Measurements from ENCODE around the gene ATP5F1E.
A peak's percentile ranks its signal among the peaks of the same experiment; 100 is the strongest.
"Not testable (repeated sequence)": the region's sequence is repeated elsewhere in the genome, so short reads cannot be mapped to it uniquely, and the experiment has no call there.

ATP5F1E gene

GRCh38 chr20:59042796-59043631 lies 10.9 kb upstream of the ATP5F1E start:
- peak; percentile 22 for DNase-seq

- DNase-seq: no peak
Observed at GRCh38 chr20:59042151-59042795, 10.1 kb upstream of the ATP5F1E start, which contains the start of gene PRELID3B. Gene PRELID3B (minus strand): TSS chr20:59042786. CDS start chr20:59042730, 56 bp downstream.

GRCh38 chr20:59041487-59041886 lies 9.4 kb upstream of the ATP5F1E start:
- DNase-seq: not testable (repeated sequence)

DNA sequence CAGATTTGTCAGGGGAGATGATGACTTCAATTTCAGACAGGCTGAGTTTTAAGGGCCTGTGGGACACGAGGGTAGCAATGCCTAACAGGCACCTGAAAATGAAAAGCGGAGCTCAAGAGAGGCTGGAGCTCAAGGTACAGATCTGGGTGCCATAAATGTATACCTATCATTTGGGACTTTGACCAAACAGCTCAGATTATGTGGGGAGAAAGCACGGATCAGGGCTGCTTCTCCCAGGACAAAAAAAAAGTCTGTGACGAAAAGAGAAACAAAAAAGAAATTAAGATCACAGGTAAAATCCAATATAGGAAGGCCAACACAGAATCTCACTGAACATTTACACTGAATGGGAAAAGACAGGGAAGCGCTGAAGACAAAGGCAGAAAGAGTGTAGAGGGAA lies 8.5 kb upstream of the ATP5F1E start:
- DNase-seq: no peak

DNA sequence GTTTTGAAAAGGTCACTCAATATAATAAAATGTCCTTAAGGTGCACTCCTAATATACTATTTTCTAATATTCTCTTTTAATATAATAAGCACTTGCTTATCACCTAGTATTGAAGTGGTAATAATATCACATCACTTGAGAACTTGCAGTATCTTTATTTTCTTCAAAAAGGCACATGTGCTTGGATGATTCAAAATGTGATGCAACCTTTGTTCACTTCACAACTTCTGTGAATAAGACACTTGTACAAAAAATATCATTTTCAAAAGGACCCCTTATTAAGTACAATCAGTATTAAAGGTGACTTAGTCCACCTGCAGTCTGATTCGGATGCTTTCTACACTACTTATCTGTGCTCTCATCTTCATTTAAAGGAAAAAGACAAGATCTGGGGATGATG lies 7.1 kb upstream of the ATP5F1E start:
- DNase-seq: no peak

DNA sequence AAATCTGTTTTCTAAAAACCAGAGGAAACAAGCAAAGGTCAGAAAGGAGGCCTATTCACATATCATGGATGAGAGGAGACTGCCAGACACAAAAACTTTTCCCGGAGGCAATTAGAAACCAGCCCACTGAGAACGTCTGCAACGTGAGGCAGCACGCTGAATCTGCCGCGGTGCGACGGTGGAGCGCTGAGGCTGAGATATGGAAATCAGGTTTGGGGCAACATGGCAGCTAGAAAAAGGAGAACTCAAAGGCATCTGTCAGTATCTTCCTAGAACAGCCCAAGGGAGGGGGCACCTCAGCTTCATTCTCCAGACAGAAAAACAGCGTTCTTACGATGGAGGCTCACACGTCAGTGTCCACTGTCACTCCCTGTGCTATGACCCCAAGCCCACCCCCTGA lies 5.3 kb upstream of the ATP5F1E start:
- no peak for DNase-seq

- no peak for DNase-seq
Observed at GRCh38 chr20:59035381-59035780, 3.2 kb upstream of the ATP5F1E start.

DNA sequence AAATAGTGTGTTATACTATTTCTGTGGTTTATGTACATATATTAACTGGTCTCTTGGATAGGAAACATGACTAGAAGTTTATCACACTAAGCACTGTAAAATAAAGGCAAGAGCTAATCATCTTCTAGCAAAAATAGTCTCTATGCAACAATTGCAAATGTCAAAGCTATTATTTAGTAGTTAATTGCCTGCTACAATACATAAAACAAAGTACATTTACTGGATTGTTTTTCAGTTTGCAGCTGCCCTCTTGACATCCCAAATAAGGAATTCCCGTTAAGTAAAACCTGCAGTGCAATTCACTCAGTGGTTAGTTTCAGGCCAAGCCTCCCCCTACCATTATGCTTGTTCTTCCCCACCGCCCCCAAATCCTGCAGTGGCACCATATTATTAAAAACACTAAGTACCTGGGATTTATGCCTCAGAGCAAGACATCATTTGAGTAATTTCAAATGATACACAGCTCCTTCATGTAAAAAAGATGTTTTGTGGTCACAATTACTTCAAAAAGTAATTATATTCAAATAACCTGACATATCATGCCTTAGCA lies 1.6 kb upstream of the ATP5F1E start:
- DNase-seq: no peak

DNA sequence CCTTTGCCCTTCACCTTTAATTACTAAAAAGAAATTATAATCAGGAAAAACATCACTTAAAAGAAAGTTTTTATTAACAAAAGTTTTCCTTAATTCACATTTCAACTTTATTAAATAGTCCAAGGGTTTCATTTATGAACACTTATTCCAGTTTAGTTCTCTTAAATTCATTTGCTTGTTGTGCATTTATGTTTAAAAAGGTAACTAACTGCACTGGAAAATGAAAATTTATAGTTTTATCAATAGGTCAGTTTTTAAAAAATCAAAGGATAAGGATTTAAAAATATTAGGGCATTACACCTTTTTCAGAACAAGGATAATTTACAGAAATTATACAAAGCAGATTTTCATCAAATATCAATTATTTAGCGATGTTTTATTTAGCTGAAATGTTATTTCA lies 958 bp upstream of the ATP5F1E start:
- no peak for DNase-seq

GRCh38 chr20:59032713-59033059 lies 551 bp upstream of the ATP5F1E start:
- peak; percentile 4 for DNase-seq

- no peak for DNase-seq
Observed at GRCh38 chr20:59031564-59032022, 542 bp downstream of the ATP5F1E start.

GRCh38 chr20:59030911-59031563 lies 1.1 kb downstream of the ATP5F1E start:
- no peak for DNase-seq

DNA sequence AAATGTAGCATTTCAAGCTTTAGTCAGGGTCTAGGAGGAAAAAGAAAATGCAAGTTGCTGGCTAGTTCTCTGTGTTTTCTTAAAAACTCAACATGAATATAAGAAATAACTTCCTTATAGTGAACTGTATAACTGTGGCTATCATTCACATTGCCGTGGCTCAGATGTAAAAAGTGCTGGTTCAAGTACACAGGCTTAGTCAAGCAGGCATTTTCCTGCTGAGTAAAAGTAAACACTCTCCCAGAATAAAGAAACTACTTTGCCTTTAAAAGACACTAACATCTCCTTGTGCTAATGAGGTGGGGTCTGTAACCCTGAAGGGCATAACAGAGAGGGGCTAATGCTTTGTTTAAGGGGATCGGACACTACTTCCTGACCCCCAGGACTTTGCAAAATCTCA lies 3.3 kb downstream of the ATP5F1E start:
- no peak for DNase-seq

DNA sequence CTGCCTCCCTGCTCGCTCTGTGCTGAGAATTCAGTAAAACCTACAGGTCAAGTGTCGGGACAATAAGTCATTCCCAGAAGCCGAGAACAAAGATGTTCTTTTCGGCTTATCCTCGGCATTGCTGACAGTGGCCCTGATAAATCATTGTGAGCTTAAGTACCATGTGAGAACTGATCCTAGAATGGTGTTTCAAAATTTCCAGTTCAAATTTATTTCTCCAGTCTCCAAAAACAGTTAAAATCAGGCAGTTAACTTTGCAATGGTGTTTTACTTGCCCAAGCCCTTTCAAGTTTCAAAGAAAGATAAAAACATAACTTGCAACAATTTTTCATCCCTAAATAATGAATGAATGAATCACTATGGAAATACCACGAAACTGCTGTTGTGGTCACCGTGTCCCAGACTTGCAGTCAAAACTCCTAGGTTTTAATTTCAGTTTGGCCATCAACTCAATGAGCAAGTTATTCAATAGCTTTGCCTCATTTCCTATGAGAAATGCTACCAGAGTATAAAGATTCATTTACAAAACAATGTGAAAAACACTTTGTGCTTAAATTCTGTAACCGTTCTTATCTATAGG lies 4.3 kb downstream of the ATP5F1E start:
- no peak for DNase-seq

DNA sequence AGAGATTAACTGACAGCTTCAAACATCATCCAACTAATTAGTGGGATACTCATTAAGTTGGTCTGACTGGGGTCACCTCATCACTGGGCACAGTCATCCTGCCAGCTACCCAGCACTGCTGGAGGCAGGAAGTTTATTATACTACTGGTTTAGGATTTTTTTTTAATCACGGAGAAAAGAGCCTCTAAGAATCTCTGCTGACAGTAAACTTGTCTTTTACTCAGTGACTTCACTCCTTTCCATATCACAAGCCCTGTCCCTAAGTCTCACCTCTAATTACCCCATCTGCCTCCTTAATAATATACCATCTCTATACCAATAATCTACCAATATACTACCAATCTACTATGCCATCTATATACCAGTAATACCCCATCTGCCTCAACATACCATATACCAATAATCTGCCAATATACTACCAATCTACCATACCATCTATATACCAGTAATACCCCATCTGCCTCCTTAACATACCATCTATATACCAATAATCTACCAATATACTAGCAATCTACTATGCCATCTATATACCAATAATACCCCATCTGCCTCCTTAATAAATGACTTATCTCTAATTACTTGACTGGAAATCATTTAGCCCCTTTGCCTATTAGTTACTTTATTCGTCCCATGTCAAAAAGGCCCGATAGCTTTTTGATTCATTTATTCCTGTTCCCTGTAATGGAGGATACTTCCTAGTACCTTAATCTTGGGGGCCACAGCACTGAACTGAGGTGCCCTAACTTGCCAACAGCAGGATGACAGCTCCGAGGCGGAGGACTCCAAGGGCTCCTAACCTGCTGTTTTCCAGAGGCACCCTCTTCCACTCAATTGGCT lies 5.0 kb downstream of the ATP5F1E start:
- no peak for DNase-seq

DNA sequence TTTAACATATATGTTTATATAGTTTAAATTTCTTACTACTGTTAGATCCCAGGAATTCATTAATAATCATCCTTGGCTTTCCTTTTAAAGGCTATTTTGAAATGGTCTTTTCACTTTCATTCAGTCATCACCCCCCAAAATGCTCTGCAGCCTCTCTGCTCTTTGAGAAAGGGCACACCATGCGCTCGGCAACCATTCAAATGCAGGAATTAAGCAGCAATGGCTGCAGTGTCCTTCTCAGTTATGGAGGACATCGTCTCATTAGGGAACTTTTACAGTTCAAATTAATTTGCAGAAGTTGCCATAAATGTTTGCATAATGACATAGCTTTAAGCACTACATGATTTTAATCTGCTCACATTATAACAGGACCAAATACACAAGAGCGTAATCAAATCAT lies 6.6 kb downstream of the ATP5F1E start:
- no peak for DNase-seq

GRCh38 chr20:59025086-59025485 lies 7.0 kb downstream of the ATP5F1E start:
- no peak for DNase-seq

GRCh38 chr20:59024111-59024530 lies 8.0 kb downstream of the ATP5F1E start:
- no peak for DNase-seq

GRCh38 chr20:59023616-59024015 lies 8.5 kb downstream of the ATP5F1E start:
- DNase-seq: no peak

DNA sequence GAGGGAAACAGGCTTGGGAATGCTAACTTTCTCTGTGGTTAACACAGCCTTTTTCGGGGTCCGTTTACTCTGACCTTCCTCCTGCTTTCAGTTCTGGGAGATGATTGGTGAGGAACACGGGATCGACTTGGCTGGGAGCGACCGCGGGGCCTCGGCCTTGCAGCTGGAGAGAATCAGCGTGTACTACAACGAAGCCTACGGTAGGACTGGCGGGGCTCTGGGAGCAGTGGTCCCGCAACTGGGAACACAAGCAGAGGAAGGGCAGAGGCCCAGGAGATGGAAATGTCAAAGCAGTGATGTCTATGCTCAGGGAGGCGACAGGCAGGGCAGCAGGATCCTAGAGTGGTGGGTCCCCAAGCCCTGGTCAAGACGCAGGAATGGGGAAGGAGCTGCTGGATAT lies 9.4 kb downstream of the ATP5F1E start:
- no peak for DNase-seq

DNA sequence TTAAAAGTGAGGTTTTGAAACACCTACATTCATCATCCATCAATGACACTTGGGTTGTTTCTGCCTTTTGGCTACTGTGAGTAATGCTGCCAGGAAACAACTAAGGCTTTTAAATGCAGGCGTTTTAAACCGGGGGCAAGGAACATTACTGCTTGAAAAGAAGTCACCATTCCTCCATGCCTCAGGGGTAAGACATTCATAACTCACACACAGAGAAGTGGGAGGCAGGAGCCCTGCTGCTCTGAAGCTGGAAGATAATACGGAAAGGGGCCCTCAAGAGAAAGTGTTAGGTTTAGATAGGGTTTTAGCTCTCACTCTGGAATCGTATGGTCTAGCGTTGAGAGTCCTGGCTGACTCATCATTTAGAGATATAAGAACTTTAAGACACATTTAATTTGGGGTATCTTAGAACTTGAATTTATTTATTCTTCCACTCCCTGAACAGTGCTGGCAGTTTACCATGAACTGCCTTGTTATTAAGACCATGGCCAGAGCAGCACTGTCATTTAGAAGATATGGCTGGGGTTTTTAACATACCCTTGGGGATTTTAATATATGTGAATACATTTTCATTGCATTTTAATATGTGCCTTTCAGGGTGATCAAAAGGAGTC lies 11.1 kb downstream of the ATP5F1E start:
- no peak for DNase-seq

DNA sequence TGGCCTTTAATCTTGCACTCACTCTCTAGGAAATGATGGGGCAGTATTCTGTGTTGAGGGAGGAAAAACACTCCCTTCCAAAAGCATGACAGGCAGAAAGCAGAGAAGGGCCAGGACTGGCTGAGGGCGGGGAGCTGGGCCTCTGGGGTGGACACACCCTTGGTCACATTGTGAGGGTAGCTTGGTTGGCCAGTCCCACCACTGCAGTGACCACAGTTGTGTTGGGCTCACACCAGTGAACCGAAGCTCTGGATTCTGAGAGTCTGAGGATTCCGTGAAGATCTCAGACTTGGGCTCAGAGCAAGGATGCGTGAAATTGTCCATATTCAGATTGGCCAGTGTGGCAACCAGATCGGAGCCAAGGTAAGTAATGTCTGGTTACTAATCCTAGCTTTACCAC lies 12.9 kb downstream of the ATP5F1E start, which contains the start of gene TUBB1:
Gene TUBB1 (plus strand): TSS at position 213 of the 400 bp plus-strand sequence. CDS start 94 bp downstream, at position 307.
- DNase-seq: no peak

Measured in NCI-H187 treated with DMSO at 0.1 percent for 48 hours (cell line).